GM12872 (cell line): Measurements from ENCODE around the gene LRRC63.

Experiments used
- TF ChIP-seq, protein P1 (sequence below): IDR thresholded peaks from 3 replicates; pipeline ENCODE4 v1.5.1; 2011; ENCODE audit warnings: low read depth, mild to moderate bottlenecking, low read length, moderate library complexity; ENCODE audit not compliant: insufficient read depth

The LRRC63 gene

DNA sequence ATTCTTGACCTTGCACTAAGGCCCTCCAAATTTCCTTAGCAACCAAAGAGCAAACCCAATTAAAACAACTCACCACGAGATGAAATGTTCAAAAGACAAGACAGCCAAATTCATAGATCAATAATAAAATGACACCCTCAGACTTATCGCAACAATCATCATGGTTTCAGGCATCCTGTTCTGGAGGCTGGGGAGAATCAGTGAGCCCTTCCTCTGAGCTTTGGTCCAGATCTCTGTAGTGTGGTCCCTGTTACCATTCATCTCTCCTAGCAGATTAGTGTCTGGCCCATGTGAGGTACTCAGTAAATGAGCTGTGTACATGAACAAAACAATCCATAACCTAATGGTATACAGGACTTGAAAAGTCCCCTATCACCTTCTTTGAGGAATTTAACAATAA, 42.0 kb upstream of the LRRC63 start:
- TF ChIP-seq, protein P1, sequence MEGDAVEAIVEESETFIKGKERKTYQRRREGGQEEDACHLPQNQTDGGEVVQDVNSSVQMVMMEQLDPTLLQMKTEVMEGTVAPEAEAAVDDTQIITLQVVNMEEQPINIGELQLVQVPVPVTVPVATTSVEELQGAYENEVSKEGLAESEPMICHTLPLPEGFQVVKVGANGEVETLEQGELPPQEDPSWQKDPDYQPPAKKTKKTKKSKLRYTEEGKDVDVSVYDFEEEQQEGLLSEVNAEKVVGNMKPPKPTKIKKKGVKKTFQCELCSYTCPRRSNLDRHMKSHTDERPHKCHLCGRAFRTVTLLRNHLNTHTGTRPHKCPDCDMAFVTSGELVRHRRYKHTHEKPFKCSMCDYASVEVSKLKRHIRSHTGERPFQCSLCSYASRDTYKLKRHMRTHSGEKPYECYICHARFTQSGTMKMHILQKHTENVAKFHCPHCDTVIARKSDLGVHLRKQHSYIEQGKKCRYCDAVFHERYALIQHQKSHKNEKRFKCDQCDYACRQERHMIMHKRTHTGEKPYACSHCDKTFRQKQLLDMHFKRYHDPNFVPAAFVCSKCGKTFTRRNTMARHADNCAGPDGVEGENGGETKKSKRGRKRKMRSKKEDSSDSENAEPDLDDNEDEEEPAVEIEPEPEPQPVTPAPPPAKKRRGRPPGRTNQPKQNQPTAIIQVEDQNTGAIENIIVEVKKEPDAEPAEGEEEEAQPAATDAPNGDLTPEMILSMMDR: no peak

DNA sequence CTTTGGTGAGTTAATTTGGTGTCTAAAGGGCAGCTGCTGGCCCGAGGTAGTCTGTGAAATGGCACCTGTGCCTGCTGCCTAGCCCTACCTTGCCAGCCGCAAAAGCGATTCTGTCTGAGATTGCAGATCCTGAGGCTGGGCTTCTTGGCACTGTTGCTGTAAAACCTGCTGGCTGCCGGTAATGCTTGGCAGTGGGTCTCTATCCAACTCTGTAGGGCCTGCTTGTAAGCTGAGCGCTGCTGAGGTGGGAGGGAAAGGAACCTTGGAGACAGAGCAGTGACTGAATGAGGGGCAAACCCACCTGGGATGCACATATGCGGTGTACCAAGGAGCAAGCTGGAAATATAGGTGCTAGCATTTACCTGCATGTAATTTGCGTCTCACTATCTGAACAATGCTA, 41.5 kb upstream of the LRRC63 start:
- TF ChIP-seq, protein P1: no peak

DNA sequence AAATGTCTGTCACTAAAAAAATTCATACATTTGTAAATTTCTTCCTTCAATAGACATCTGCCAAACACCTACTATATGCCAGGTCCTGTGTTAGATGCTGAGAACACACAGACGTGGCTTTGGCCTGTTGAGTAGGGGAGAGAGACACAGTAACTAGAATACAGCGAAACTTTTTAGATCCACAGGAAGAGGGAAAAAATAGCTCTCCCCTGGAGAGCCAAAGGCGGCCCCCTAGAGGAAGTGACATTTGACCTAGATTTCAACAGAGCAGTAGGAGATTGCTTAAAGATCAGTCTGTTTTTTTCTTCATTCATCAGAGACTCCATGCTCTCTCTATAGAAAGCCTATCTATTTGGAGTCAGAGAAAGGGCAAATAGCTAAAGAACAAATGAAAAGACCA, 41.0 kb upstream of the LRRC63 start:
- TF ChIP-seq, protein P1: 0 out of 3 replicates have a peak, but pooled peaks have one; percentile 15

DNA sequence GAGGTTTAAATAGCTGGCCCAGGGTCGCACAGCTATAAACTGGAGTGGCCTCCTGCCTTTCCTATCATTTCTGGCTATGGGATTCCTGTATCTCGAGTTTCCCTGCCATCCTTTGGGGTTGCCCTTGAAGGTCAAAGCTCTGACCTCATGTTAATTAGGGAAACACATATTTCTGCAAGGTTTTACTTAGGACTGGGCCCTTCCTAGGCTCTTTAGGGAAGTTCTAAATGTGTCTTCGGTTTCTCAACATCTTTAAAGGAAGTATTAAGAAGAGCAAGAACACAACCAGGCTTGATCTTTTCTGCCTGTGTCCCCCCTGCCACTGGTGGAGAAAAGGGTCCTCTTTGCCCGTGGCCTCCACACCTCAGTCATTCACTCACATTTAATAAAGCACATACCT, 40.5 kb upstream of the LRRC63 start:
- TF ChIP-seq, protein P1: no peak

DNA sequence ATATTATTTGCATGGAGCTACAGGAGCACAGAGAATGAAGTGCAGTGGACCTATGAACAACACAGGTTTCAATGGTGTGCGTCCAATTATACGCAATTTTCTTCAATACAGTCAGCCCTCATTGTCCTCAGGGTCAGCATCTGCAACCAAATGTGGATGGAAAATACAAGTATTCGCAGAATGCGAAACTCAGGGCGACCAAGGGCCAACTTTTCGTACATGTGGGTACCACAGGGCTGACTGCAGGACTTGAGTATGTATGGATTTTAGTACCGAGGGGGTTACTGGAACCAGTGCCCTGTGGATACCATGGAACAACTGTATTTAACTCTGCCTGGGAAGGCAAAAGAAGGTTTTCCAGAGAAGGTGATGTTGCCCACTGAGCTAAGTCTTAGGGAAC, 40.0 kb upstream of the LRRC63 start:
- TF ChIP-seq, protein P1: no peak

DNA sequence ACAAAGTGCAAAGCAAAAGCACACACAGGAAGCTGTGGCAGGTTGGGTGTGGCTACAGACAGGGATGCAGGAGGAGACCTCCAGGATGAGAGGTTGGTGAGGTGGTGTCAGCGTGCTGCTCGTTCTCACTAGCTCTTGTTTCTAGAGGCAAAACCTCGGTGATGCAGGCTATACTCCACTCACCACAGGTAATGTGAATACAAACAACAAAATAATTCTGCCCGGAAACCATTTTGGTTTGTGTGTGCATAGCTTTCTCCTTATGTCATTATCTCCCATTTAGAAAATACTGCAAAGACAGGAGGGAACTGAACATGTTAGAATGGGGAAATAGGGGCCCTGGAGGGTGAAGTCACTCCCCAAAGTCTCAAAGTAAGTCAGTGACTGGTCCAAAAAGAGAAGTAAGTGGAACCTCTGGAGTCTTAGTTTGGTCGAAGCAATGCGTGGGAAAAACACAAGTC, 39.2 kb upstream of the LRRC63 start:
- TF ChIP-seq, protein P1: no peak

DNA sequence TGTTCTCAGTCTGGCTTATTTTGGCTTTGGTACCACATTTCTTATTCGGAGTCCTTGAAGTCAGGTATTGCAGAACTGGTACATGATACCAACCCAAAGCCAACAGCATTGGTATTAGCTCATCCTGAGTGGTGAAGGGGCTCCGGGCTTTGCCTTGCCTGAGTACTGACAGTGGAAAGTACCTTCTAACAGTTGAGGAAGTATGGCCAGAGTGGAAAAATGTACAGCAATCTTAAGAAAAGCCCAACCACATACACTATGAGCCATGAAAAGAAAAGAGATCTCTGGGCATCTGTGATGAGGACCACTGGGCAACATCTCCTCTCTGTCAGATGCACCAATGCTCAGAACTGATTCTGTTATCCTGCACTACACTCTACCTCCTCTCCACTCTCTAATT, 38.1 kb upstream of the LRRC63 start:
- TF ChIP-seq, protein P1: no peak

DNA sequence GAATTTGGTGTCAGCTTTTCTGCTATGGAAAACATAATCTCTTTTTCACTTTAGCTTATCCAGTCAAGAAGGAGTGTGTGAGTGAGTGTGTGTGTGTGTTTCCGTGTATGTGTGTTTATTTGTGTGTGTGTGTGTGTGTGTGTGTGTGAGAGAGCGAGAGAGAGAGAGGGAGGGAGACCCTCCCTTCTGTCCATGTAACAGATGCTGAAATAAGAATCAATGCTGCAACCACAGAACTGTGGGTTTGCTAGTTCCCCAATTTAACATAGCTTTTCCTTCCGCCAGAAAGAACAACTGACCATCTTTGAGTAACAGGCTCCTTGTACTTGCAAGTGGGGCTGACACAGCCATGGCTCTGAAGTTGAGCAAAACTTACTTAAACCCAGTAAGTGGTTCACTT, 35.0 kb upstream of the LRRC63 start:
- TF ChIP-seq, protein P1: no peak
